Panc1 (cell line): ENCODE results near the gene FAM107A. TPM values are rescaled to one million over a fixed set of nuclear protein-coding genes. Genes with fewer than 3 reads are reported as not detected.

Experiments
- ATAC-seq: fragments of 200-7000 bp; cut with Tn5 transposase; 2 replicates; pipeline ENCODE4 v1.9.1; 2020; ENCODE audit warnings: mild to moderate bottlenecking, moderate library complexity
- BruUV-seq: library from RNA; stranded (reverse); fragments of 400-500 nt; replicated peaks from 2 replicates; lab custom pipeline; 2021; lab: Mats Ljungman, UMichigan
- CTCF ChIA-PET: fragments of 300-600 bp; sonication (Branson Sonifier 250); formaldehyde crosslinking; loops from one replicate; lab custom pipeline; 2022; ENCODE audit warnings: antibody characterized with exemption; lab: Charles Lee
- POLR2A ChIA-PET: fragments of 300-600 bp; sonication (Branson Sonifier 250); formaldehyde crosslinking; loops from one replicate; lab custom pipeline; 2022; ENCODE audit warnings: antibody characterized with exemption; lab: Charles Lee
- DNase-seq: peaks from one replicate; pipeline ENCODE4 v3.0.0-alpha.2; 2010; ENCODE audit warnings: low read depth, low spot score
- H3K27ac ChIP-seq: 2 replicates; pipeline ENCODE4 v1.5.1; 2011; ENCODE audit warnings: mild to moderate bottlenecking, low read length, inconsistent platforms
- H3K27me3 ChIP-seq: fragments of 200-500 bp; sonication (Bioruptor generic); 2 replicates; pipeline ENCODE4 v1.6.0; 2014; ENCODE audit warnings: low read length, inconsistent platforms; ENCODE audit not compliant: control insufficient read depth, insufficient read depth
- H3K36me3 ChIP-seq: fragments of 200-500 bp; sonication (Bioruptor generic); 2 replicates; pipeline ENCODE4 v1.5.1; 2014; ENCODE audit warnings: inconsistent platforms, mild to moderate bottlenecking, low read length, moderate library complexity; ENCODE audit not compliant: control insufficient read depth, insufficient read depth
- H3K4me1 ChIP-seq: 2 replicates; pipeline ENCODE4 v1.5.1; 2011; ENCODE audit warnings: inconsistent platforms, mild to moderate bottlenecking, low read length, moderate library complexity; ENCODE audit not compliant: control insufficient read depth, insufficient read depth
- H3K4me3 ChIP-seq, 2 experiments: 2 replicates each; pipeline ENCODE4 v1.5.1; 2011 to 2012; ENCODE audit warnings: low read depth in 2 of 2, low read length in 2 of 2, mild to moderate bottlenecking in 2 of 2, inconsistent platforms in 1 of 2, moderate library complexity in 1 of 2
- H3K9me3 ChIP-seq: fragments of 200-500 bp; sonication (Bioruptor generic); 2 replicates; pipeline ENCODE4 v1.5.1; 2014; ENCODE audit warnings: low read depth, mild to moderate bottlenecking, inconsistent platforms, low read length, moderate library complexity; ENCODE audit not compliant: control insufficient read depth, insufficient read depth
- POLR2AphosphoS5 ChIP-seq: IDR thresholded peaks from 2 replicates; pipeline ENCODE4 v1.6.1; 2012; ENCODE audit warnings: mild to moderate bottlenecking, low read depth, low read length, moderate library complexity
- SIN3A ChIP-seq: IDR thresholded peaks from 2 replicates; pipeline ENCODE4 v1.6.1; 2012; ENCODE audit warnings: low read depth, mild to moderate bottlenecking, low read length, moderate library complexity, borderline replicate concordance; ENCODE audit not compliant: insufficient read depth
- TCF7L2 ChIP-seq: IDR thresholded peaks from 2 replicates; pipeline ENCODE4 v1.6.1; 2011; ENCODE audit warnings: mild to moderate bottlenecking, low read depth, low read length, inconsistent platforms
- in situ Hi-C: cut with HindIII; loops from 2 replicates; pipeline ENCODE4 v1.10.0; 2016; ENCODE audit warnings: low sequenced_read_pairs, low pct_unique_long_range_greater_than_20kb
- intact Hi-C: fragments of 100-400 bp; cut with micrococcal nuclease; formaldehyde crosslinking; loops from one replicate; pipeline ENCODE4 v1.10.0; 2022; ENCODE audit not compliant: unreplicated experiment
- total RNA-seq: library from RNA; stranded (reverse); gene quantifications from one replicate; pipeline ENCODE4 v1.2.1, GENCODE V29; 2021; ENCODE audit not compliant: unreplicated experiment
- TF ChIP-seq, protein P1 (sequence below), 2 experiments: IDR thresholded peaks; 2 replicates each; pipeline ENCODE4 v1.6.1; 2011 to 2012; ENCODE audit warnings: low read depth in 2 of 2, control low read depth in 1 of 2, low read length in 1 of 2, mild to moderate bottlenecking in 1 of 2, moderate library complexity in 1 of 2; ENCODE audit not compliant: insufficient read depth in 1 of 2
- TF ChIP-seq, protein P2 (sequence below): fragments of 450-650 bp; IDR thresholded peaks from 2 replicates; pipeline ENCODE4 v1.5.1; 2017; ENCODE audit warnings: mild to moderate bottlenecking

FAM107A gene
- total RNA-seq, 1 experiment from 2014 or later, result 0.08 TPM

DNA sequence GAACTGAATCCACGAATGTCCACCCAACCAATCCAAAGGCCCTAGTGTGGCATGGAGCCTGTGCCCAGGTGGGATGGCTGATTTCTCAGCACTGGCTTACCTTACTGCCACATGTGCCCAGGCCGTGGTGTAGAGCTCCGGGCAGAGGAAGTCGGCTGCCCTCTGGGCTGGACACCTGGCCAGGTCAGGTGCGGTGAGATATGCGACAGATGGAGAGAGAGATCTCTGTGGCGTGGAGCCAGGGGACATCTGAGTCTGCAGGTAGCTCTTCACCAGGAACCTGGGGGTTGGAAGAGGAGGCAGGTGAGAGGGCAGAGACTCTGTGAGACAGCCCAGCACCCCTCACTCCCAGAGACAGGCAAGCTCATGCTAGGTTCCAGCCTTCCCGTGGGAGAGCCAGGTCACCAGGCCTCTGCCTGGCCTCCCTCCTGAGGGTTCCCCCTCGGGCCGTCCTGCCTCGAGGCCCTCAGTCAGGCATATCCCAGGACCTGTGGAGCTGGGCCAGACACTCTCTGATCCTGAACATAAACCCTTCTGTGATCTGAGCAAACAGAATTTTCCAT lies 52.8 kb downstream of the FAM107A start:
- Histone ChIP-seq H3K4me3 (no peak overlapping the region), H3K36me3 (no peaks in the 10 kb centered on the region), H3K27ac (no peak overlapping the region), H3K27me3 (no peaks in the 10 kb centered on the region), H3K9me3 (no peaks in the 10 kb centered on the region), H3K4me1 (peaks cover 44% of the 10 kb centered on the region)
- TF ChIP-seq POLR2AphosphoS5 (no peak), SIN3A (no peak), TCF7L2 (no peak)
- TF ChIP-seq, protein P1, sequence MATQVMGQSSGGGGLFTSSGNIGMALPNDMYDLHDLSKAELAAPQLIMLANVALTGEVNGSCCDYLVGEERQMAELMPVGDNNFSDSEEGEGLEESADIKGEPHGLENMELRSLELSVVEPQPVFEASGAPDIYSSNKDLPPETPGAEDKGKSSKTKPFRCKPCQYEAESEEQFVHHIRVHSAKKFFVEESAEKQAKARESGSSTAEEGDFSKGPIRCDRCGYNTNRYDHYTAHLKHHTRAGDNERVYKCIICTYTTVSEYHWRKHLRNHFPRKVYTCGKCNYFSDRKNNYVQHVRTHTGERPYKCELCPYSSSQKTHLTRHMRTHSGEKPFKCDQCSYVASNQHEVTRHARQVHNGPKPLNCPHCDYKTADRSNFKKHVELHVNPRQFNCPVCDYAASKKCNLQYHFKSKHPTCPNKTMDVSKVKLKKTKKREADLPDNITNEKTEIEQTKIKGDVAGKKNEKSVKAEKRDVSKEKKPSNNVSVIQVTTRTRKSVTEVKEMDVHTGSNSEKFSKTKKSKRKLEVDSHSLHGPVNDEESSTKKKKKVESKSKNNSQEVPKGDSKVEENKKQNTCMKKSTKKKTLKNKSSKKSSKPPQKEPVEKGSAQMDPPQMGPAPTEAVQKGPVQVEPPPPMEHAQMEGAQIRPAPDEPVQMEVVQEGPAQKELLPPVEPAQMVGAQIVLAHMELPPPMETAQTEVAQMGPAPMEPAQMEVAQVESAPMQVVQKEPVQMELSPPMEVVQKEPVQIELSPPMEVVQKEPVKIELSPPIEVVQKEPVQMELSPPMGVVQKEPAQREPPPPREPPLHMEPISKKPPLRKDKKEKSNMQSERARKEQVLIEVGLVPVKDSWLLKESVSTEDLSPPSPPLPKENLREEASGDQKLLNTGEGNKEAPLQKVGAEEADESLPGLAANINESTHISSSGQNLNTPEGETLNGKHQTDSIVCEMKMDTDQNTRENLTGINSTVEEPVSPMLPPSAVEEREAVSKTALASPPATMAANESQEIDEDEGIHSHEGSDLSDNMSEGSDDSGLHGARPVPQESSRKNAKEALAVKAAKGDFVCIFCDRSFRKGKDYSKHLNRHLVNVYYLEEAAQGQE (IDR thresholded peaks at IDR 0.05; ENCODE audit: insufficient read depth in 1 of 2, low read depth in 2 of 2, low read length in 1 of 2), result no peak
- TF ChIP-seq, protein P2, sequence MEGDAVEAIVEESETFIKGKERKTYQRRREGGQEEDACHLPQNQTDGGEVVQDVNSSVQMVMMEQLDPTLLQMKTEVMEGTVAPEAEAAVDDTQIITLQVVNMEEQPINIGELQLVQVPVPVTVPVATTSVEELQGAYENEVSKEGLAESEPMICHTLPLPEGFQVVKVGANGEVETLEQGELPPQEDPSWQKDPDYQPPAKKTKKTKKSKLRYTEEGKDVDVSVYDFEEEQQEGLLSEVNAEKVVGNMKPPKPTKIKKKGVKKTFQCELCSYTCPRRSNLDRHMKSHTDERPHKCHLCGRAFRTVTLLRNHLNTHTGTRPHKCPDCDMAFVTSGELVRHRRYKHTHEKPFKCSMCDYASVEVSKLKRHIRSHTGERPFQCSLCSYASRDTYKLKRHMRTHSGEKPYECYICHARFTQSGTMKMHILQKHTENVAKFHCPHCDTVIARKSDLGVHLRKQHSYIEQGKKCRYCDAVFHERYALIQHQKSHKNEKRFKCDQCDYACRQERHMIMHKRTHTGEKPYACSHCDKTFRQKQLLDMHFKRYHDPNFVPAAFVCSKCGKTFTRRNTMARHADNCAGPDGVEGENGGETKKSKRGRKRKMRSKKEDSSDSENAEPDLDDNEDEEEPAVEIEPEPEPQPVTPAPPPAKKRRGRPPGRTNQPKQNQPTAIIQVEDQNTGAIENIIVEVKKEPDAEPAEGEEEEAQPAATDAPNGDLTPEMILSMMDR, result no peak
- in situ Hi-C loops (no loop called here), intact Hi-C loops (no loop called here)
- no peak for ATAC-seq
- no peak for DNase-seq
- no TSS peak for BruUV-seq
- POLR2A ChIA-PET, result no interaction called here
- CTCF ChIA-PET, result no interaction called here

DNA sequence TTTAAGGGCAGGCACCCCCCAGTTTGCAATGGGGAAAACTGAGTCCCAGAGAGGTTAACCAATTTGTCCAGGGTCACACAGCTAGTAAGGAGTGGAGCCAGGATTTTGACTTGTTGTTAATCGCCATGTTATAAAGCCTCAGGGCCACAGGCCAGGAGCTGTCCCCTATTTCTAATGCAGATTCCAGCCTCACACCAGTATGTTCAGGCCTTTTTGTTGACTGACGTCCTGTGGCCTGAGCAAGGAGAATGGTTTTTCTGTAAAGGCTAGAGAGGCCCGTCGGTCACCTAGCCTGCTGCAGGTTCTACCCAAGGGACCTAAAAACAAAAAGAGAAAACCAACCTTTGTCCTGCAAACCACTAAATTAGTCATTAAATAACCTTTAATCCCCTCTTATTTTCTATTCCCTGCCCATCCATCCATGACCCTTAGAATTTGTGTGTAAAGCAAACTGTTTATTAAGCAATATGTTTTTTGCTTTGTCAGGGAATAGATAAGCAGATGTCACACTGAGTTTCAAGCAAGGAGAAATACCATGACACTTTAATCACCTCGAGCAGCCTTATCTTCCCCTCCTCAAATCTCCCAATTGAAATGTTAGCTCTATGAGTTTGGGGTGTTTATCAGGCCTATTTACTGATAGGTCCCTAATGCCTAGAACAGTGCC lies 54.3 kb downstream of the FAM107A start:
- ChIA-PET POLR2A (interaction anchor here (0.6 kb wide), 1 partner anchor 90 kb away, joined by 3 read pairs; no protein-coding TSS in a partner anchor), CTCF (no interaction called here)
- ATAC-seq (no peak), DNase-seq (no peak)
- intact Hi-C loops, result no loop called here
- Histone ChIP-seq H3K27ac (peak overlapping the region; percentile 59; the same call in 1 of the 2 replicates), H3K27me3 (no peaks in the 10 kb centered on the region), H3K9me3 (no peaks in the 10 kb centered on the region), H3K4me1 (peaks cover 29% of the 10 kb centered on the region), H3K36me3 (no peaks in the 10 kb centered on the region), H3K4me3 (no peak overlapping the region)
- BruUV-seq, result no TSS peak
- TF ChIP-seq TCF7L2 (no peak), POLR2AphosphoS5 (no peak), SIN3A (no peak)
- TF ChIP-seq, protein P2, result no peak
- TF ChIP-seq, protein P1 (IDR thresholded peaks at IDR 0.05; ENCODE audit: insufficient read depth in 1 of 2, low read depth in 2 of 2, low read length in 1 of 2), result no peak
- in situ Hi-C loops, result no loop called here
